Type B pancreatic cell (in vitro differentiated cells): ENCODE results near the gene BNIP5. TPM values are rescaled to one million over a fixed set of nuclear protein-coding genes. Genes with fewer than 3 reads are reported as not detected.

Experiments
- DNase-seq: peaks from one replicate; pipeline ENCODE4 v3.0.0; 2021; ENCODE audit warnings: mixed read lengths; ENCODE audit not compliant: unreplicated experiment; ENCODE audit errors: extremely low spot score
- H3K27ac Mint-ChIP-seq: 2 replicates; pipeline ENCODE4 v1.8.0; 2021; ENCODE audit warnings: mild to moderate bottlenecking, mixed read lengths
- H3K27me3 Mint-ChIP-seq: 2 replicates; pipeline ENCODE4 v1.8.0; 2021; ENCODE audit warnings: mixed read lengths
- H3K36me3 Mint-ChIP-seq: 2 replicates; pipeline ENCODE4 v1.8.0; 2021; ENCODE audit warnings: mixed read lengths
- H3K4me1 Mint-ChIP-seq: one replicate; pipeline ENCODE4 v1.8.0; 2021; ENCODE audit warnings: mixed read lengths; ENCODE audit not compliant: unreplicated experiment
- H3K4me3 Mint-ChIP-seq: 2 replicates; pipeline ENCODE4 v1.8.0; 2021; ENCODE audit warnings: mild to moderate bottlenecking, mixed read lengths
- H3K9me3 Mint-ChIP-seq: 2 replicates; pipeline ENCODE4 v1.8.0; 2021; ENCODE audit warnings: mixed read lengths
- CTCF ChIP-seq: fragments of 200-600 bp; sonication (generic); conservative IDR thresholded peaks from 2 replicates; pipeline ENCODE4 v1.5.0; 2021; ENCODE audit warnings: antibody characterized with exemption, mild to moderate bottlenecking
- long read RNA-seq: library from polyadenylated mRNA; unstranded; transcript quantifications from one replicate; pipeline ENCODE4 v2.0.0, GENCODE V29; 2020
- total RNA-seq: library from RNA; stranded (reverse); gene quantifications from 2 replicates; pipeline ENCODE4 v1.2.1, GENCODE V29; 2021; ENCODE audit warnings: low replicate concordance

The BNIP5 gene
- total RNA-seq: 1.4 and 2.1 TPM in 2 replicates
- long read RNA-seq, partial matches to known transcripts: 1 of 13 reads
- long read RNA-seq, other reads (novel, unspliced or antisense): 9 of 13 reads

GRCh38 chr6:36336779-36337241 is at the start of gene BNIP5:
Gene BNIP5, minus strand, starts transcription at chr6:36336888. Its CDS starts 6,198 bp downstream, at chr6:36330690.
- Mint-ChIP-seq H3K4me1 (peaks cover 36% of the 10 kb centered on the region), H3K36me3 (no peaks in the 10 kb centered on the region), H3K27me3 (peaks cover 41% of the 10 kb centered on the region), H3K4me3 (peak within 1 kb of the TSS; percentile 71), H3K27ac (peak within 1 kb of the TSS; percentile 81), H3K9me3 (no peaks in the 10 kb centered on the region)
- no peak for DNase-seq
- no peak for TF ChIP-seq CTCF

GRCh38 chr6:36384095-36384494 is 47.4 kb upstream of the BNIP5 start:
- Mint-ChIP-seq H3K36me3 (no peaks in the 10 kb centered on the region), H3K4me1 (peaks cover 18% of the 10 kb centered on the region), H3K4me3 (no peak overlapping the region), H3K27ac (no peak overlapping the region), H3K9me3 (no peaks in the 10 kb centered on the region), H3K27me3 (peaks cover 49% of the 10 kb centered on the region)
- no peak for TF ChIP-seq CTCF
- DNase-seq: no peak

- no peak overlapping the region for H3K4me3 Mint-ChIP-seq
- no peaks in the 10 kb centered on the region for H3K9me3 Mint-ChIP-seq
- TF ChIP-seq CTCF: no peak
- H3K4me1 Mint-ChIP-seq: peaks cover 18% of the 10 kb centered on the region
- peaks cover 45% of the 10 kb centered on the region for H3K27me3 Mint-ChIP-seq
- H3K36me3 Mint-ChIP-seq: no peaks in the 10 kb centered on the region
- H3K27ac Mint-ChIP-seq: no peak overlapping the region
- no peak for DNase-seq
These were observed 46.9 kb upstream of the BNIP5 start for GRCh38 chr6:36383606-36384005.

GRCh38 chr6:36382976-36383375 is 46.3 kb upstream of the BNIP5 start:
- Mint-ChIP-seq H3K4me3 (no peak overlapping the region), H3K4me1 (peaks cover 19% of the 10 kb centered on the region), H3K36me3 (no peaks in the 10 kb centered on the region), H3K27ac (no peak overlapping the region), H3K9me3 (no peaks in the 10 kb centered on the region), H3K27me3 (peaks cover 39% of the 10 kb centered on the region)
- no peak for TF ChIP-seq CTCF
- no peak for DNase-seq

- Mint-ChIP-seq H3K27ac (no peak overlapping the region), H3K4me1 (peaks cover 20% of the 10 kb centered on the region), H3K4me3 (no peak overlapping the region), H3K9me3 (no peaks in the 10 kb centered on the region), H3K27me3 (peaks cover 29% of the 10 kb centered on the region), H3K36me3 (no peaks in the 10 kb centered on the region)
- no peak for TF ChIP-seq CTCF
- DNase-seq: no peak
These were observed 45.1 kb upstream of the BNIP5 start for GRCh38 chr6:36381502-36382389.
